SK-N-SH (cell line): ENCODE measurements around the gene C4orf36. TPM values are rescaled to one million over a fixed set of nuclear protein-coding genes. Genes with fewer than 3 reads are reported as not detected.

Experiments
- CTCF ChIA-PET: fragments of 300-600, 350-600 bp; formaldehyde crosslinking; extraction: SDS; loops from one replicate; lab custom pipeline; 2021; lab: Yijun Ruan, JAX
- POLR2A ChIA-PET: fragments of 350-600 bp; sonication (Branson Sonifier 250); formaldehyde crosslinking; extraction: SDS; loops from one replicate; lab custom pipeline; 2020; ENCODE audit warnings: antibody characterized with exemption, inconsistent platforms; lab: Yijun Ruan, JAX
- DNase-seq: peaks from one replicate; pipeline ENCODE4 v3.0.0; 2012
- H2AFZ ChIP-seq: fragments of 200-600 bp; sonication (generic); 2 replicates; pipeline ENCODE4 v1.8.1; 2016; ENCODE audit warnings: antibody characterized with exemption, mild to moderate bottlenecking, low read depth
- H3F3A ChIP-seq: fragments of 200-600 bp; sonication (generic); replicated peaks from 2 replicates; pipeline ENCODE3; 2016; ENCODE audit warnings: antibody characterized with exemption, mild to moderate bottlenecking; ENCODE audit not compliant: insufficient read depth
- H3K27ac ChIP-seq, 2 experiments: fragments of 200-500 bp in 1 of 2; fragments of 200-600 bp in 1 of 2; sonication (Bioruptor generic) in 1 of 2; sonication (generic), shearing (Covaris generic) in 1 of 2; 2 replicates each; pipeline versions ENCODE4 v1.5.1 to v1.6.1; 2014 to 2016; ENCODE audit warnings: low read depth in 2 of 2, inconsistent platforms in 1 of 2, low read length in 1 of 2, mild to moderate bottlenecking in 1 of 2, mixed read lengths in 1 of 2
- H3K27me3 ChIP-seq: fragments of 200-600 bp; sonication (generic), shearing (Covaris generic); 2 replicates; pipeline ENCODE4 v1.6.1; 2016; ENCODE audit warnings: mixed run types; ENCODE audit not compliant: insufficient read depth
- H3K36me3 ChIP-seq, 2 experiments: fragments of 200-500 bp in 1 of 2; fragments of 200-600 bp in 1 of 2; sonication (Bioruptor generic) in 1 of 2; sonication (generic) in 1 of 2; replicated peaks in 1 of 2; 2 replicates each; pipeline versions ENCODE3 to v1.5.1; 2014 to 2016; ENCODE audit warnings: low read length in 1 of 2, mild to moderate bottlenecking in 1 of 2; ENCODE audit not compliant: insufficient read depth in 2 of 2, control insufficient read depth in 1 of 2
- H3K4me1 ChIP-seq, 2 experiments: fragments of 200-500 bp in 1 of 2; fragments of 200-600 bp in 1 of 2; sonication (Bioruptor generic) in 1 of 2; sonication (generic), shearing (Covaris generic) in 1 of 2; 2 replicates each; pipeline versions ENCODE4 v1.5.1 to v1.6.1; 2014 to 2016; ENCODE audit warnings: low read depth in 1 of 2, low read length in 1 of 2, mixed run types in 1 of 2; ENCODE audit not compliant: insufficient read depth in 2 of 2, control insufficient read depth in 1 of 2
- H3K4me2 ChIP-seq: fragments of 200-600 bp; sonication (generic), shearing (Covaris generic); 2 replicates; pipeline ENCODE4 v1.6.1; 2017; ENCODE audit warnings: mixed run types
- H3K4me3 ChIP-seq, 2 experiments: fragments of 200-500 bp in 1 of 2; fragments of 200-600 bp in 1 of 2; sonication (Bioruptor generic) in 1 of 2; sonication (generic), shearing (Covaris generic) in 1 of 2; 2 replicates each; pipeline versions ENCODE4 v1.5.1 to v1.8.1; 2014 to 2016; ENCODE audit warnings: low read depth in 2 of 2, inconsistent platforms in 1 of 2, low read length in 1 of 2, mild to moderate bottlenecking in 1 of 2, mixed read lengths in 1 of 2, moderate library complexity in 1 of 2
- H3K79me2 ChIP-seq: fragments of 200-600 bp; sonication (generic); 2 replicates; pipeline ENCODE4 v1.8.1; 2017; ENCODE audit warnings: mild to moderate bottlenecking; ENCODE audit not compliant: insufficient read depth
- H3K9ac ChIP-seq: fragments of 200-600 bp; sonication (generic); 2 replicates; pipeline ENCODE4 v1.6.1; 2017; ENCODE audit warnings: mixed run types
- H3K9me2 ChIP-seq: fragments of 200-600 bp; sonication (generic); 2 replicates; pipeline ENCODE4 v1.6.1; 2017; ENCODE audit warnings: mixed run types
- H3K9me3 ChIP-seq: fragments of 200-600 bp; sonication (generic); 2 replicates; pipeline ENCODE4 v1.6.1; 2017; ENCODE audit warnings: mixed run types, mild to moderate bottlenecking, moderate library complexity
- H4K20me1 ChIP-seq: fragments of 200-600 bp; sonication (generic); 2 replicates; pipeline ENCODE4 v1.6.1; 2017; ENCODE audit warnings: mild to moderate bottlenecking, mixed run types; ENCODE audit not compliant: insufficient read depth
- POLR2AphosphoS5 ChIP-seq: IDR thresholded peaks from 2 replicates; pipeline ENCODE4 v1.6.1; 2012; ENCODE audit warnings: low read depth, low read length
- RAD21 ChIP-seq: IDR thresholded peaks from 2 replicates; pipeline ENCODE4 v1.6.1; 2012; ENCODE audit warnings: mild to moderate bottlenecking, low read length
- RFX5 ChIP-seq: IDR thresholded peaks from 2 replicates; pipeline ENCODE4 v1.6.1; 2012; ENCODE audit warnings: mild to moderate bottlenecking, improper control_type of control experiment, low read length
- TAF1 ChIP-seq: IDR thresholded peaks from 2 replicates; pipeline ENCODE4 v1.6.1; 2012; ENCODE audit warnings: low read depth, mild to moderate bottlenecking, low read length, moderate library complexity, borderline replicate concordance
- WGBS: methylation state at CpG from one replicate; pipeline ENCODE4 v1.1.6; 2017; ENCODE audit warnings: low lambda C conversion rate; 5-methylcytosine and 5-hydroxymethylcytosine counted together
- polyA plus RNA-seq, 3 experiments: library from polyadenylated mRNA; depleted of rRNA; stranded (reverse); fragments of >200 nt; gene quantifications; 2 replicates each; pipeline ENCODE4 v1.2.3, GENCODE V29; 2012
- TF ChIP-seq, protein P1 (sequence below): IDR thresholded peaks from 2 replicates; pipeline ENCODE4 v1.6.1; 2012; ENCODE audit warnings: mild to moderate bottlenecking, low read depth, low read length, moderate library complexity
- TF ChIP-seq, protein P2 (sequence below): fragments of 200-600 bp; sonication (generic); IDR thresholded peaks from 2 replicates; pipeline ENCODE4 v1.6.1; 2017; ENCODE audit warnings: antibody characterized with exemption, mild to moderate bottlenecking, moderate library complexity

Gene C4orf36
- polyA plus RNA-seq, 1 of the 3 experiments (the other 2 are of a cell fraction) = 0.71 TPM

DNA sequence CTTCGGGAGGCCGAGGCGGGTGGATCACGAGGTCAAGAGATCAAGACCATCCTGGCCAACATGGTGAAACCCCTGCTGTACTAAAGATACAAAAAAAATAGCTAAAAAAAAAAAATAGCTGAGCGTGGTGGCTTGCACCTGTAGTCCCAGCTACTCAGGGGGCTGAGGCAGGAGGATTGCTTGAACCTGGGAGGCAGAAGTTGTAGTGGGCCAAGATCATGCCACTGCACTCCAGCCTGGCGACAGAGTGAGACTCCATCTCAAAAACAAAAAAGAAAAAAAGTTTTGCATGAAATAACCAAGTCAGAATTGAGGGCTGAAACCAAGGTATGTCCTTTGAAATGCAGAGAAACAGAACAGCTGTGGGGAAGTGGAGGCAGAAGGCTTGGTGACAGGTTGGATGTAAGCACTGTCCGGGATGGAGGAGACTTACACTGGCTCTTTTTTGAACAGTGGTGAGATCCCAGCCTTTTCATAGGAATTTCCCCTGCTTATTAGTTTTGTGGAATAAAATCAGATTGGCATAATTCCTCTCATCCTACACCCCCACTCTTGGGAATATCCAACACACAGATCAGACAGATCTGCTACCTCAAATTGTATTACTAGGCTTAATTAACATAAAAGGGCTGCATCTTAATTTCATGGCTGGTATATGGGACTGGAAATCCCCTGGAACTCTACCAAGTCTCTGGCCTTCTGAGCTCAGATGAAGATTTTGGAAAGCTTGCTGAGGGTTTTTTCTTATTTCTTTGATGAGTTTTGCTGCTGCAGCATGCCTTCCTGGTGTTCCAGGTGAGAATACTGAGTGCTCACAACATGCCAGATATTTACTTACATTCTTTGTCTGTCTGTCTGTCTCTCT, 18.8 kb upstream of the C4orf36 start (continued):
- TF ChIP-seq, protein P1, sequence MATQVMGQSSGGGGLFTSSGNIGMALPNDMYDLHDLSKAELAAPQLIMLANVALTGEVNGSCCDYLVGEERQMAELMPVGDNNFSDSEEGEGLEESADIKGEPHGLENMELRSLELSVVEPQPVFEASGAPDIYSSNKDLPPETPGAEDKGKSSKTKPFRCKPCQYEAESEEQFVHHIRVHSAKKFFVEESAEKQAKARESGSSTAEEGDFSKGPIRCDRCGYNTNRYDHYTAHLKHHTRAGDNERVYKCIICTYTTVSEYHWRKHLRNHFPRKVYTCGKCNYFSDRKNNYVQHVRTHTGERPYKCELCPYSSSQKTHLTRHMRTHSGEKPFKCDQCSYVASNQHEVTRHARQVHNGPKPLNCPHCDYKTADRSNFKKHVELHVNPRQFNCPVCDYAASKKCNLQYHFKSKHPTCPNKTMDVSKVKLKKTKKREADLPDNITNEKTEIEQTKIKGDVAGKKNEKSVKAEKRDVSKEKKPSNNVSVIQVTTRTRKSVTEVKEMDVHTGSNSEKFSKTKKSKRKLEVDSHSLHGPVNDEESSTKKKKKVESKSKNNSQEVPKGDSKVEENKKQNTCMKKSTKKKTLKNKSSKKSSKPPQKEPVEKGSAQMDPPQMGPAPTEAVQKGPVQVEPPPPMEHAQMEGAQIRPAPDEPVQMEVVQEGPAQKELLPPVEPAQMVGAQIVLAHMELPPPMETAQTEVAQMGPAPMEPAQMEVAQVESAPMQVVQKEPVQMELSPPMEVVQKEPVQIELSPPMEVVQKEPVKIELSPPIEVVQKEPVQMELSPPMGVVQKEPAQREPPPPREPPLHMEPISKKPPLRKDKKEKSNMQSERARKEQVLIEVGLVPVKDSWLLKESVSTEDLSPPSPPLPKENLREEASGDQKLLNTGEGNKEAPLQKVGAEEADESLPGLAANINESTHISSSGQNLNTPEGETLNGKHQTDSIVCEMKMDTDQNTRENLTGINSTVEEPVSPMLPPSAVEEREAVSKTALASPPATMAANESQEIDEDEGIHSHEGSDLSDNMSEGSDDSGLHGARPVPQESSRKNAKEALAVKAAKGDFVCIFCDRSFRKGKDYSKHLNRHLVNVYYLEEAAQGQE = no peak
- TF ChIP-seq TAF1 = no peak
- no peak for TF ChIP-seq POLR2AphosphoS5
- TF ChIP-seq, all 33 proteins: peak for 0

DNA sequence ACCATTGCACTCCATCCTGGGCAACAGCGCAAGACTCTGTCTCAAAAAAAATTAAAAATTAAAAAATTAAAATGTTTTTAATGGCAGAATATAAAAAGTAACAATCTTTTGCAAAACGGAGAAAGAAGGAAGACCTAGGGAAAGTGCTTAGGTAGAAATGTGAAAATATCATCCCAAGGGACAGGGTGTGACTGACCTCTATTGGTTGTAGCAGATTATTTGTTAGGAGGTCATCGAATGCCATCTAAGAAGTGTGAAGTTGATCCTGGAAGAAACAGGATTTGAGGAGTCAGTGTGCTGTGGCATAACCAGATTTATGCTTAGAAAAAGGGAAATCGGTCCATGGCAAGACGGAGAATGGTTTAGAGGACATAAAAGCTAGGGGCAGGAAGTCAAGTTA, 18.1 kb upstream of the C4orf36 start:
- H3K9ac ChIP-seq = no peak overlapping the region
- H3K27ac ChIP-seq = no peak overlapping the region
- H3K79me2 ChIP-seq = no peaks in the 10 kb centered on the region
- no peaks in the 10 kb centered on the region for H4K20me1 ChIP-seq
- TF ChIP-seq RAD21 (peak; percentile 22; the same call in 1 of the 2 replicates), RFX5 (no peak)
- TF ChIP-seq, protein P2, sequence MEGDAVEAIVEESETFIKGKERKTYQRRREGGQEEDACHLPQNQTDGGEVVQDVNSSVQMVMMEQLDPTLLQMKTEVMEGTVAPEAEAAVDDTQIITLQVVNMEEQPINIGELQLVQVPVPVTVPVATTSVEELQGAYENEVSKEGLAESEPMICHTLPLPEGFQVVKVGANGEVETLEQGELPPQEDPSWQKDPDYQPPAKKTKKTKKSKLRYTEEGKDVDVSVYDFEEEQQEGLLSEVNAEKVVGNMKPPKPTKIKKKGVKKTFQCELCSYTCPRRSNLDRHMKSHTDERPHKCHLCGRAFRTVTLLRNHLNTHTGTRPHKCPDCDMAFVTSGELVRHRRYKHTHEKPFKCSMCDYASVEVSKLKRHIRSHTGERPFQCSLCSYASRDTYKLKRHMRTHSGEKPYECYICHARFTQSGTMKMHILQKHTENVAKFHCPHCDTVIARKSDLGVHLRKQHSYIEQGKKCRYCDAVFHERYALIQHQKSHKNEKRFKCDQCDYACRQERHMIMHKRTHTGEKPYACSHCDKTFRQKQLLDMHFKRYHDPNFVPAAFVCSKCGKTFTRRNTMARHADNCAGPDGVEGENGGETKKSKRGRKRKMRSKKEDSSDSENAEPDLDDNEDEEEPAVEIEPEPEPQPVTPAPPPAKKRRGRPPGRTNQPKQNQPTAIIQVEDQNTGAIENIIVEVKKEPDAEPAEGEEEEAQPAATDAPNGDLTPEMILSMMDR = 0 out of 2 replicates have a peak, but pooled peaks have one; percentile 15
- H3K36me3 ChIP-seq = no peaks in the 10 kb centered on the region
- no peak overlapping the region for H2AFZ ChIP-seq
- no peak overlapping the region for H3K4me3 ChIP-seq
- no peaks in the 10 kb centered on the region for H3K9me3 ChIP-seq
- WGBS = 94% methylated on average over 5 of the region's 5 CpGs
- H3K27me3 ChIP-seq = no peaks in the 10 kb centered on the region
- POLR2A ChIA-PET = no interaction called here
- no peak for DNase-seq
- CTCF ChIA-PET = interaction anchor here (1.3 to 21.7 kb wide), 4 partner anchors 11 to 412 kb away, joined by 3 to 294 read pairs (median 12); no protein-coding TSS in a partner anchor
- H3K4me2 ChIP-seq = no peak overlapping the region
- H3F3A ChIP-seq = no peaks in the 10 kb centered on the region
- no peaks in the 10 kb centered on the region for H3K4me1 ChIP-seq
- no peaks in the 10 kb centered on the region for H3K9me2 ChIP-seq
